ENCODE measurements around the gene POLN.
"Not testable (repeated sequence)": the region's sequence is repeated elsewhere in the genome, so short reads cannot be mapped to it uniquely, and the experiment has no call there.

The POLN gene

GRCh38 chr4:2250357-2251072, 8.6 kb upstream of the POLN start:
- no peak for DNase-seq

GRCh38 chr4:2249526-2250356, 7.8 kb upstream of the POLN start:
- no peak for DNase-seq

- DNase-seq, result no peak
Observed at GRCh38 chr4:2248821-2249261, 6.9 kb upstream of the POLN start.

- no peak for DNase-seq
Observed at GRCh38 chr4:2248044-2248780, 6.3 kb upstream of the POLN start.

GRCh38 chr4:2247128-2248043, 5.5 kb upstream of the POLN start:
- DNase-seq, result no peak

- no peak for DNase-seq
Observed at GRCh38 chr4:2246384-2247127, 4.6 kb upstream of the POLN start.

- no peak for DNase-seq
Observed at GRCh38 chr4:2245787-2246275, 3.9 kb upstream of the POLN start.

- no peak for DNase-seq
Observed at GRCh38 chr4:2245057-2245786, 3.3 kb upstream of the POLN start.

GRCh38 chr4:2243681-2244380, 1.9 kb upstream of the POLN start:
- DNase-seq, result peak; percentile 82

GRCh38 chr4:2241003-2241402, 918 bp downstream of the POLN start:
- DNase-seq, result peak; percentile 42

GRCh38 chr4:2236944-2237666, 4.8 kb downstream of the POLN start:
- peak; percentile 23 for DNase-seq

- no peak for DNase-seq
Observed at GRCh38 chr4:2231082-2231481, 10.8 kb downstream of the POLN start.

GRCh38 chr4:2226261-2226660, 15.7 kb downstream of the POLN start:
- no peak for DNase-seq

- no peak for DNase-seq
Observed at GRCh38 chr4:2222838-2223237, 19.1 kb downstream of the POLN start.

- not testable (repeated sequence) for DNase-seq
Observed at GRCh38 chr4:2221378-2221777, 20.5 kb downstream of the POLN start.

- peak; percentile 85 for DNase-seq
Observed at GRCh38 chr4:2220016-2220630, 21.8 kb downstream of the POLN start.

GRCh38 chr4:2219233-2219760, 22.6 kb downstream of the POLN start:
- no peak for DNase-seq

- DNase-seq, result no peak
Observed at GRCh38 chr4:2218436-2218835, 23.5 kb downstream of the POLN start.

- no peak for DNase-seq
Observed at GRCh38 chr4:2217726-2218125, 24.2 kb downstream of the POLN start.

Data from hematopoietic multipotent progenitor cell treated with erythropoietin and hydrocortisone succinate and interleukin-3 and kit ligand, for 4 days (in vitro differentiated cells).